NK-92 (cell line): ENCODE results near the gene KRT35.

Experiments
- DNase-seq: peaks from one replicate; lab custom pipeline; 2025; ENCODE audit not compliant: unreplicated experiment; lab: John Stamatoyannopoulos, UW

The KRT35 gene

GRCh38 chr17:41490000-41490990, 9.3 kb upstream of the KRT35 start:
- DNase-seq: no peak

GRCh38 chr17:41489531-41489930, 8.6 kb upstream of the KRT35 start, which contains the start of gene KRT36:
Gene KRT36, minus strand, starts transcription at chr17:41489910. Its CDS starts 46 bp downstream, at chr17:41489864.
- no peak for DNase-seq

GRCh38 chr17:41486809-41487530, 6.0 kb upstream of the KRT35 start:
- no peak for DNase-seq

- no peak for DNase-seq
These were observed 5.4 kb upstream of the KRT35 start for GRCh38 chr17:41486316-41486715.

GRCh38 chr17:41484920-41485904, 4.3 kb upstream of the KRT35 start:
- no peak for DNase-seq

GRCh38 chr17:41483991-41484826, 3.3 kb upstream of the KRT35 start:
- DNase-seq: no peak

- DNase-seq: no peak
These were observed 2.6 kb upstream of the KRT35 start for GRCh38 chr17:41483531-41483930.

- DNase-seq: no peak
These were observed 370 bp downstream of the KRT35 start for GRCh38 chr17:41480581-41480980.

- DNase-seq: no peak
These were observed 815 bp downstream of the KRT35 start for GRCh38 chr17:41480136-41480535.

GRCh38 chr17:41478237-41478636, 2.7 kb downstream of the KRT35 start:
- DNase-seq: no peak

- no peak for DNase-seq
These were observed 3.8 kb downstream of the KRT35 start for GRCh38 chr17:41476866-41477815.

GRCh38 chr17:41475421-41475820, 5.5 kb downstream of the KRT35 start:
- DNase-seq: no peak

GRCh38 chr17:41474863-41475262, 6.1 kb downstream of the KRT35 start:
- no peak for DNase-seq

GRCh38 chr17:41468346-41468745, 12.6 kb downstream of the KRT35 start:
- DNase-seq: no peak

GRCh38 chr17:41467561-41467960, 13.4 kb downstream of the KRT35 start:
- no peak for DNase-seq

GRCh38 chr17:41466988-41467387, 14.0 kb downstream of the KRT35 start, which contains the start of gene KRT32:
Gene KRT32, minus strand, starts transcription at chr17:41467386. Its CDS starts 61 bp downstream, at chr17:41467325.
- no peak for DNase-seq

- DNase-seq: no peak
These were observed 16.3 kb downstream of the KRT35 start for GRCh38 chr17:41464682-41465081.

GRCh38 chr17:41464173-41464572, 16.8 kb downstream of the KRT35 start:
- DNase-seq: no peak

- DNase-seq: no peak
These were observed 17.2 kb downstream of the KRT35 start for GRCh38 chr17:41463746-41464145.
